Endothelial cell (in vitro differentiated cells): ENCODE results near the gene NHS. TPM values are rescaled to one million over a fixed set of nuclear protein-coding genes. Genes with fewer than 3 reads are reported as not detected.

Experiments
- DNase-seq: peaks from one replicate; pipeline ENCODE4 v3.0.0; 2021; ENCODE audit warnings: low spot score
- H3K27ac Mint-ChIP-seq: one replicate; pipeline ENCODE4 v1.8.0; 2021; ENCODE audit warnings: mixed read lengths, inconsistent platforms; ENCODE audit not compliant: unreplicated experiment
- H3K27me3 Mint-ChIP-seq: one replicate; pipeline ENCODE4 v1.8.0; 2021; ENCODE audit warnings: mild to moderate bottlenecking, moderate library complexity, mixed read lengths, inconsistent platforms; ENCODE audit not compliant: unreplicated experiment
- H3K36me3 Mint-ChIP-seq: one replicate; pipeline ENCODE4 v1.8.0; 2021; ENCODE audit warnings: mild to moderate bottlenecking, low read depth, mixed read lengths, inconsistent platforms; ENCODE audit not compliant: unreplicated experiment
- H3K4me1 Mint-ChIP-seq: one replicate; pipeline ENCODE4 v1.8.0; 2021; ENCODE audit warnings: mild to moderate bottlenecking, mixed read lengths, inconsistent platforms; ENCODE audit not compliant: unreplicated experiment
- H3K4me3 Mint-ChIP-seq: one replicate; pipeline ENCODE4 v1.8.0; 2021; ENCODE audit warnings: mild to moderate bottlenecking, mixed read lengths, inconsistent platforms; ENCODE audit not compliant: unreplicated experiment
- H3K9me3 Mint-ChIP-seq: one replicate; pipeline ENCODE4 v1.8.0; 2021; ENCODE audit warnings: mixed read lengths, inconsistent platforms; ENCODE audit not compliant: unreplicated experiment
- total RNA-seq: library from RNA; stranded (reverse); fragmentation: NEBNext Ultra II Directional; extraction: Animal tissue kit (Norgen Biotek cat#: 25700); gene quantifications from one replicate; pipeline ENCODE4 v1.2.1, GENCODE V29; 2021; ENCODE audit not compliant: unreplicated experiment
- TF ChIP-seq, protein P1 (sequence below): fragments of 200-600 bp; sonication (generic); IDR thresholded peaks from one replicate; pipeline ENCODE4 v1.5.0; 2021; ENCODE audit warnings: antibody characterized with exemption; ENCODE audit not compliant: unreplicated experiment

The NHS gene
- total RNA-seq, 1 donor from 2014 or later = 5.3 TPM

DNA sequence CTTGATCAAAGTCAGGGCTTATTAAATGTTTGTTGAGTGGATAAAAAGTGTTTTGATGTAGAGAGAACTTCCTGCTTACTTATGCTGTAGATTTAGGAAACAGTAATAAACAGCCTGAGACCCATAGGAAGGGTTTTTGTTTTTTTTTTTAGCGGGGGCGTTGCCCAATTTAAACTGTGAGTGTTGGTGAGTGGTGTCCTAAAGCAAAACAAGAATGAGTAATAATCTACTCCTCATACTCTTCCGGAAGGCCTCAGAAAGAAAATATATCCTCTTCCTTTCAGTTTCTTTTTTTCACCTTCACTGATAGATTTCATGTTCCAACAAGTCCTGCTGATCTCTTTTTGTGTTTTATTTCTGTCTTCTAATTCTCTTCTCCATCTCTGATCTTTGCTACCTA, 257.9 kb downstream of the NHS start:
- H3K36me3 Mint-ChIP-seq = no peaks in the 10 kb centered on the region
- H3K27ac Mint-ChIP-seq = no peak overlapping the region
- TF ChIP-seq, protein P1, sequence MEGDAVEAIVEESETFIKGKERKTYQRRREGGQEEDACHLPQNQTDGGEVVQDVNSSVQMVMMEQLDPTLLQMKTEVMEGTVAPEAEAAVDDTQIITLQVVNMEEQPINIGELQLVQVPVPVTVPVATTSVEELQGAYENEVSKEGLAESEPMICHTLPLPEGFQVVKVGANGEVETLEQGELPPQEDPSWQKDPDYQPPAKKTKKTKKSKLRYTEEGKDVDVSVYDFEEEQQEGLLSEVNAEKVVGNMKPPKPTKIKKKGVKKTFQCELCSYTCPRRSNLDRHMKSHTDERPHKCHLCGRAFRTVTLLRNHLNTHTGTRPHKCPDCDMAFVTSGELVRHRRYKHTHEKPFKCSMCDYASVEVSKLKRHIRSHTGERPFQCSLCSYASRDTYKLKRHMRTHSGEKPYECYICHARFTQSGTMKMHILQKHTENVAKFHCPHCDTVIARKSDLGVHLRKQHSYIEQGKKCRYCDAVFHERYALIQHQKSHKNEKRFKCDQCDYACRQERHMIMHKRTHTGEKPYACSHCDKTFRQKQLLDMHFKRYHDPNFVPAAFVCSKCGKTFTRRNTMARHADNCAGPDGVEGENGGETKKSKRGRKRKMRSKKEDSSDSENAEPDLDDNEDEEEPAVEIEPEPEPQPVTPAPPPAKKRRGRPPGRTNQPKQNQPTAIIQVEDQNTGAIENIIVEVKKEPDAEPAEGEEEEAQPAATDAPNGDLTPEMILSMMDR = no peak
- no peaks in the 10 kb centered on the region for H3K9me3 Mint-ChIP-seq
- DNase-seq = no peak
- H3K4me3 Mint-ChIP-seq = no peak overlapping the region
- no peaks in the 10 kb centered on the region for H3K27me3 Mint-ChIP-seq
- H3K4me1 Mint-ChIP-seq = peaks cover 13% of the 10 kb centered on the region

DNA sequence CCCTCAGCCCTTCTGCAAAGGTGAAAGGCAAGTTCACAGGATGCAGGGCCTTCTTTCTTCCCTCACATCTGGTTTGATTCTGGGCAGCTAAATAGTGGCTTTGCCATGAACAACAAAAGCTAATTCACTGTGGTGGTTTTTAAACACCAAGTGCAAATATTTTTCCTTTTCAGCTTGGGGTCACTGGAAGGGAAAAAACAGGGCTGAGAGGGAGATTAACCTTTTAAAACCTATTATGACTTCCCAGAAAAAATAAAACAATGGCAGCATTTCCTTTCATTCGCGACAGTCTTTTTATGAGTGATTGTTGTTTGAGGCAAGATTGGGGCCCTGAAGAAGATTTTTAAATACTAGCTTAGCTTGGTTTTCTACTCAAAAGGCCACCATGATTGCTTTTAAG, 258.5 kb downstream of the NHS start:
- H3K27me3 Mint-ChIP-seq = no peaks in the 10 kb centered on the region

DNA sequence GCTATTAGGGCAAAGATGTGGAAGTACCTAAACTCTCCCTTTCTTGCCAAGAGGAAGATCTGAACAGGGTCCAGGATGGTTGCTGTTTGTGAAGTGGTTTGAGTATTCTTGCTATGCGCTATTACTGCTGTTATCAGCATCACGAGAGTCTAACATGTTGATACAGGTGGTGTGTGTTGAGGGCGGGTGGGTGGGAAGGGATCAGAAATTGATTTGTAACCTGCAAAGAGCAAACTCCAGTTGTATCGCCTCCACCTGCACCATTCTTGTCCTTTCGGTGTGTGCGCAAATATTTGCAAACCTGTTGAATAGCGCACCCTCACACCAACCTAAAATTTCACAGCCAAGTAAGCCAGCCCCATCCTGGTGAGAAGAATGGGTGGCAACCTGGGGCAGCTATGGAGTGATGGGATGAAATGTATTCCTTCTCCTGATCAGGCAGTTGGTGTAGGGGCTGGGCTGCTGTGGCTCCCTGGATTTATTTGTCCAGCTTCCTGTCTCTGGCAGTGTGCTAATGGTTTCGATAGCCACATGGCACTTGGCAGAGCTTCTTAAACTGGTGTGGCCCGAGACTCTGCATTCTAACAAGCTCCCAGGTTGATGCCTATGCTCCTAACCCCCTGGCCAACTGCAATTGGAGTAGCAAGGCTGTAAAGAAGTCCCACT, 259.7 kb downstream of the NHS start:
- Mint-ChIP-seq H3K36me3 (no peaks in the 10 kb centered on the region), H3K9me3 (no peaks in the 10 kb centered on the region), H3K27ac (no peak overlapping the region), H3K27me3 (no peaks in the 10 kb centered on the region), H3K4me3 (no peak overlapping the region), H3K4me1 (peaks cover 7% of the 10 kb centered on the region)
- no peak for DNase-seq
- TF ChIP-seq, protein P1 = no peak

More for the DNA sequence above, 258.5 kb downstream of the NHS start:
- no peak for DNase-seq
- Mint-ChIP-seq H3K4me3 (no peak overlapping the region), H3K9me3 (no peaks in the 10 kb centered on the region), H3K27ac (no peak overlapping the region), H3K4me1 (peaks cover 10% of the 10 kb centered on the region), H3K36me3 (no peaks in the 10 kb centered on the region)
- TF ChIP-seq, protein P1 = no peak

DNA sequence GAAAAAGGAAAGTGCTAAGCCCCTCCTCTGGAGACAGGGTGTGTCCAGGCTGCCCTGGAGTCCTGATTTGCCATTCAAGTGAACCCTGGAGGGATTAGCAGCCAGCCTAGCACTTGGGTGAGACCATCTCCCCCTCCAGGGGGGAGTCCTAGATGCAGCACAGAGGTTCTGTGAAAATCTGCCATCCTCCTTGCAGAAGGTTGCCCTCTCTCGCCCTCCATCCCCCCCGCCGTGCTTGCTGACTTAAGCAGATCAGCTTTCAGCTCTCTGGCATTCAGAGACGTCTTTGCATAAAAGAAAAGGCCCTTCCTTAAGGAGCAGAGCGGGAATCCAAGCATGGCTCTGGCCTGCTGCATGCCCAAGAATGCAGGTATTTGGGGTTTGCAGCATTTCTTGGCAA, 260.2 kb downstream of the NHS start:
- no peaks in the 10 kb centered on the region for H3K27me3 Mint-ChIP-seq
- no peak overlapping the region for H3K27ac Mint-ChIP-seq
- H3K36me3 Mint-ChIP-seq = no peaks in the 10 kb centered on the region

DNA sequence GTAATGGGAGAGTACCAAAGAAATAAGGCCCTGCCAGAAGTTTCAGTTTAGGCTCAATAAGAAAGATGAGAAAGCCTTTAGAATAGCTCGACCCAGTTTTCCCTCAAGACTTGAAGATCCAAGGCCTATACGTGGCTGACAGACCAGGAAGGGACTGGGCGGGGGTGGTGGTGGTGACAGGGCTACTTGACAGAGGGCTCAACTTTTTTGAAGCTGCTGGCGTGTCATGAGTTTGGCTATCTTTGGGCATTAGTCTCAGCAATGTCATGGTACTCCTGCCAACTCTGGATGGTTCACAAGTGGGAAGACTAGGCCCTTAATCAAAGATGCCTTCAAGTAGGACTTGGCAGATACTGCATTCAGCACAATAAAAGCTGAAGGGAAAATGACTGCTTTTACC, 262.2 kb downstream of the NHS start:
- Mint-ChIP-seq H3K4me1 (peaks cover 10% of the 10 kb centered on the region), H3K36me3 (no peaks in the 10 kb centered on the region), H3K27ac (no peak overlapping the region), H3K27me3 (no peaks in the 10 kb centered on the region), H3K9me3 (no peaks in the 10 kb centered on the region), H3K4me3 (no peak overlapping the region)
- TF ChIP-seq, protein P1 = no peak
- DNase-seq = no peak

More for the DNA sequence above, 260.2 kb downstream of the NHS start:
- no peak for DNase-seq
- Mint-ChIP-seq H3K4me1 (peaks cover 7% of the 10 kb centered on the region), H3K4me3 (no peak overlapping the region), H3K9me3 (no peaks in the 10 kb centered on the region)
- TF ChIP-seq, protein P1 = no peak
